ENCODE results near the gene CELF2. TPM values are rescaled to one million over a fixed set of nuclear protein-coding genes. Genes with fewer than 3 reads are reported as not detected.
A peak's percentile ranks its signal among the peaks of the same experiment; 100 is the strongest.

CELF2 gene
- total and polyA plus RNA-seq, 9 of the 15 experiments (the other 6 are each of a cell fraction or from before 2014, with no cell fraction given): 4.0 to 20.3 (median 11.1) TPM

DNA sequence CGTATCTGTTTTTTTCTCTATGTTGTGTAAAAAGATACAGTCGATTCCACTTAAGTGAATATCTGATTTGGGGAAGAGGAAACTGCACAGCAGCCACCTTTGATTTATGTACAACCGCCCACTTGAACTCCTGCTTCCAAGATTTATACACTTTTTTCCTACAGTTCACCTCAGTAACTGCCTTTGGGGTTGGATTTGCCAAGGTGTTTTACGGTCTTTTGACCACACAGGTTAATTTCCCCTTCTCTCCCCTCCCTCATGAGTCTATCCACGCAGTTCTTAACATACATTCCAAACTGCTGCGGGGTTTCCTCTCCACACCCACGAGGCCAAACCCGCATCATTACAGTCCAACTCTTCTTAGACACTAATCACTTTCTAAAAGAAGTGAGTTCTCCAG is 316.8 kb downstream of the CELF2 start:
- H4K20me1 ChIP-seq (replicated peaks; ENCODE audit: control insufficient read depth, insufficient read depth, low read length): no peaks in the 10 kb centered on the region
- H3K36me3 ChIP-seq (ENCODE audit: control insufficient read depth, insufficient read depth, low read length): no peaks in the 10 kb centered on the region
- H3K27me3 ChIP-seq (ENCODE audit: control insufficient read depth in 2 of 2, insufficient read depth in 2 of 2, low read length in 2 of 2): peaks cover 23 to 32% of the 10 kb centered on the region in 2 experiments
- no peaks in the 10 kb centered on the region for H3K9me1 ChIP-seq (ENCODE audit: control insufficient read depth, insufficient read depth, low read length)
- H3K9ac ChIP-seq (ENCODE audit: insufficient read depth in 1 of 2, low read depth in 2 of 2, low read length in 2 of 2): no peak overlapping the region
- intact Hi-C loops (cut with micrococcal nuclease): no loop called here
- H3K9me3 ChIP-seq (replicated peaks; ENCODE audit: control insufficient read depth, insufficient read depth, low read depth, low read length): no peaks in the 10 kb centered on the region
- H3K4me3 ChIP-seq: no peak overlapping the region
- no peak for FAIRE-seq
- BruUV-seq (replicated peaks): no TSS peak
- no peak overlapping the region for H2AFZ ChIP-seq (ENCODE audit: low read depth, low read length)
- no peak for DNase-seq (ENCODE audit: extremely low read depth in 1 of 4, low spot score in 3 of 4)
- H3K79me2 ChIP-seq (ENCODE audit: control insufficient read depth, insufficient read depth, low read length): no peaks in the 10 kb centered on the region
- no peaks in the 10 kb centered on the region for H3K4me1 ChIP-seq (replicated peaks in 1 of 2; ENCODE audit: control insufficient read depth in 2 of 2, insufficient read depth in 2 of 2, low read length in 2 of 2)
- in situ Hi-C loops (cut with MboI): no loop called here
- ATAC-seq: no peak
- H3K27ac ChIP-seq (ENCODE audit: extremely low read depth, low read depth, low read length): no peak overlapping the region
- H3K4me2 ChIP-seq (ENCODE audit: insufficient read depth, low read length): no peak overlapping the region
- POLR2A ChIA-PET: no interaction called here
- WGBS (ENCODE audit: insufficient coverage, low coverage, missing lambda C conversion rate): 21% methylated on average over 8 of the region's 8 CpGs
- CTCF ChIA-PET (ENCODE audit: low intra/inter-chr PET ratio): no interaction called here
- TF ChIP-seq MEIS2 (IDR thresholded peaks at IDR 0.05; ENCODE audit: partially characterized antibody): peak; percentile 39
- TF ChIP-seq ZNF444 (CRISPR knock-in tag; IDR thresholded peaks at IDR 0.05): no peak

GRCh38 chr10:11335167-11335652 is 317.5 kb downstream of the CELF2 start:
- peak in 2 of 4 experiments; percentile 16 to 35 for DNase-seq (ENCODE audit: extremely low read depth in 1 of 4, low spot score in 3 of 4)
- Histone ChIP-seq H3K9me3 (replicated peaks; ENCODE audit: control insufficient read depth, insufficient read depth, low read depth, low read length) (no peaks in the 10 kb centered on the region), H3K9ac (ENCODE audit: insufficient read depth in 1 of 2, low read depth in 2 of 2, low read length in 2 of 2) (no peak overlapping the region), H3K4me1 (replicated peaks in 1 of 2; ENCODE audit: control insufficient read depth in 2 of 2, insufficient read depth in 2 of 2, low read length in 2 of 2) (no peaks in the 10 kb centered on the region), H2AFZ (ENCODE audit: low read depth, low read length) (no peak overlapping the region), H3K4me3 (no peak overlapping the region), H3K79me2 (ENCODE audit: control insufficient read depth, insufficient read depth, low read length) (no peaks in the 10 kb centered on the region), H3K27ac (ENCODE audit: extremely low read depth, low read depth, low read length) (no peak overlapping the region), H3K9me1 (ENCODE audit: control insufficient read depth, insufficient read depth, low read length) (no peaks in the 10 kb centered on the region), H3K27me3 (ENCODE audit: control insufficient read depth in 2 of 2, insufficient read depth in 2 of 2, low read length in 2 of 2) (peaks cover 31 to 40% of the 10 kb centered on the region in 2 experiments), H3K4me2 (ENCODE audit: insufficient read depth, low read length) (no peak overlapping the region), H4K20me1 (replicated peaks; ENCODE audit: control insufficient read depth, insufficient read depth, low read length) (no peaks in the 10 kb centered on the region), H3K36me3 (ENCODE audit: control insufficient read depth, insufficient read depth, low read length) (no peaks in the 10 kb centered on the region)
- ATAC-seq: peak; percentile 51; the same call in 2 of the 3 replicates
- BruUV-seq (replicated peaks): no TSS peak
- WGBS (ENCODE audit: insufficient coverage, low coverage, missing lambda C conversion rate): 8% methylated on average over 12 of the region's 12 CpGs
- no peak for FAIRE-seq
- intact Hi-C loops (cut with micrococcal nuclease) (no loop called here), in situ Hi-C loops (cut with MboI) (no loop called here)
- ChIA-PET CTCF (ENCODE audit: low intra/inter-chr PET ratio) (interaction anchor here (0.6 kb wide), 1 partner anchor 90 kb away, joined by 3 read pairs; no protein-coding TSS in a partner anchor), POLR2A (no interaction called here)
- no peak for TF ChIP-seq ZNF76 (CRISPR knock-in tag; IDR thresholded peaks at IDR 0.05; ENCODE audit: borderline replicate concordance)
- TF ChIP-seq RERE (CRISPR knock-in tag; IDR thresholded peaks at IDR 0.05; ENCODE audit: borderline replicate concordance): no peak
- TF ChIP-seq SMARCE1 (IDR thresholded peaks at IDR 0.05): no peak
- no peak for TF ChIP-seq ARID3B (CRISPR knock-in tag; IDR thresholded peaks at IDR 0.05; ENCODE audit: borderline replicate concordance)
- peak; percentile 12; the same call in 1 of the 2 replicates for TF ChIP-seq TEAD4 (IDR thresholded peaks at IDR 0.05; ENCODE audit: low read length)
- no peak for TF ChIP-seq TEAD4 (CRISPR knock-in tag; IDR thresholded peaks at IDR 0.05; ENCODE audit: borderline replicate concordance)
- peak; percentile 11; the same call in 1 of the 2 replicates for TF ChIP-seq KLF16 (IDR thresholded peaks at IDR 0.05)
- peak; percentile 69 for TF ChIP-seq CBFA2T3 (IDR thresholded peaks at IDR 0.05)

Measured in K562 (cell line).